ENCODE results near the gene DNAH2. TPM values are rescaled to one million over a fixed set of nuclear protein-coding genes. Genes with fewer than 3 reads are reported as not detected.
A peak's percentile ranks its signal among the peaks of the same experiment; 100 is the strongest.

DNAH2 gene
- total RNA-seq, 4 donors from 2014 or later: under 0.01 to 0.22 (median 0.20) TPM; not detected in 1

- intact Hi-C loops (cut with DNase I): loop anchor here (5.0 kb wide), 2 partner anchors 54 to 114 kb away; partner anchors contain the start of gene SHBG
- WGBS, 2 donors: 0% methylated on average over 29 to 30 of the region's 30 CpGs
- H3K27ac ChIP-seq: peak overlapping the region; percentile 89 to 99 (median 97)
Observed at GRCh38 chr17:7686222-7687071, 31.1 kb upstream of the DNAH2 start.

GRCh38 chr17:7687072-7687907 lies 30.3 kb upstream of the DNAH2 start, which contains the start of gene TP53:
TSS of gene TP53 (minus strand) at chr17:7687490. CDS start at chr17:7676594, 10,896 bp downstream.
- peak; percentile 91 to 92 for DNase-seq
- peak within 1 kb of the TSS; percentile 89 to 99 (median 97) for H3K27ac ChIP-seq
- no peaks in the 10 kb centered on the region for H3K9me3 ChIP-seq
- intact Hi-C loops (cut with DNase I): loop anchor here (5.0 kb wide), 2 partner anchors 55 to 115 kb away; partner anchors contain the start of gene SHBG
- TF ChIP-seq CTCF (IDR thresholded peaks at IDR 0.05): peak in 1 of 6 experiments; percentile 15
- peak in 1 of 2 donors; percentile 76 for TF ChIP-seq POLR2A (IDR thresholded peaks at IDR 0.05)
- H3K27me3 ChIP-seq: no peaks in the 10 kb centered on the region
- peak within 1 kb of the TSS; percentile 88 to 96 (median 89) for H3K4me3 ChIP-seq (replicated peaks in 1 of 3)
- peaks cover 21% of the 10 kb centered on the region in 2 donors for H3K4me1 ChIP-seq
- no peaks in the 10 kb centered on the region for H3K36me3 ChIP-seq
- 0 to 1% methylated on average over 27 to 30 of the region's 30 CpGs for WGBS, 2 donors

More at GRCh38 chr17:7686222-7687071, 31.1 kb upstream of the DNAH2 start:
- H3K4me1 ChIP-seq: peaks cover 21% of the 10 kb centered on the region in 2 donors
- no peaks in the 10 kb centered on the region for H3K27me3 ChIP-seq
- peak; percentile 74 to 80 for DNase-seq
- peak overlapping the region; percentile 88 to 96 (median 89) for H3K4me3 ChIP-seq (replicated peaks in 1 of 3)
- no peaks in the 10 kb centered on the region for H3K9me3 ChIP-seq
- no peaks in the 10 kb centered on the region for H3K36me3 ChIP-seq
- TF ChIP-seq POLR2A (IDR thresholded peaks at IDR 0.05) (peak; percentile 58 to 78), CTCF (IDR thresholded peaks at IDR 0.05) (peak in 1 of 6 experiments; percentile 2)

- intact Hi-C loops (cut with DNase I): loop anchor here (5.0 kb wide), 2 partner anchors 56 to 116 kb away; partner anchors contain the start of gene SHBG
- peaks cover 21% of the 10 kb centered on the region in 2 donors for H3K4me1 ChIP-seq
- H3K36me3 ChIP-seq: no peaks in the 10 kb centered on the region
- H3K9me3 ChIP-seq: no peaks in the 10 kb centered on the region
- H3K27me3 ChIP-seq: no peaks in the 10 kb centered on the region
- DNase-seq: peak; percentile 99
- TF ChIP-seq POLR2A (IDR thresholded peaks at IDR 0.05): peak in 1 of 2 donors; percentile 46
- TF ChIP-seq CTCF (IDR thresholded peaks at IDR 0.05): peak; percentile 92 to 99 (median 99)
- peak within 1 kb of the TSS; percentile 88 to 96 (median 89) for H3K4me3 ChIP-seq (replicated peaks in 1 of 3)
- H3K27ac ChIP-seq: peak within 1 kb of the TSS; percentile 89 to 99 (median 97)
- 0 to 1% methylated on average over 30 to 44 of the region's 51 CpGs for WGBS, 2 donors
Observed at GRCh38 chr17:7687908-7688807, 29.4 kb upstream of the DNAH2 start, which contains the start of gene WRAP53. TSS of gene WRAP53 (plus strand) at chr17:7688477. CDS start at chr17:7688649, 172 bp downstream.

GRCh38 chr17:7688808-7689316 lies 28.7 kb upstream of the DNAH2 start:
- no peak for TF ChIP-seq CTCF (IDR thresholded peaks at IDR 0.05)
- TF ChIP-seq POLR2A (IDR thresholded peaks at IDR 0.05): no peak
- intact Hi-C loops (cut with DNase I): loop anchor here (5.0 kb wide), 2 partner anchors 57 to 117 kb away; partner anchors contain the start of gene SHBG
- Histone ChIP-seq H3K36me3 (no peaks in the 10 kb centered on the region), H3K9me3 (no peaks in the 10 kb centered on the region), H3K4me3 (replicated peaks in 1 of 3) (peak overlapping the region; percentile 1 to 44 (median 22)), H3K27ac (peak overlapping the region in 2 of 3 donors; percentile 32 to 37), H3K4me1 (peaks cover 21% of the 10 kb centered on the region in 2 donors), H3K27me3 (no peaks in the 10 kb centered on the region)
- no peak for DNase-seq
- 10 to 17% methylated on average over 13 of the region's 13 CpGs for WGBS, 2 donors
